Spinal cord (tissue), 10 donors: Measurements from ENCODE around the gene GUCA1A. TPM values are rescaled to one million over a fixed set of nuclear protein-coding genes. Genes with fewer than 3 reads are reported as not detected.
A peak's percentile ranks its signal among the peaks of the same experiment; 100 is the strongest.
"Not testable (repeated sequence)": the region's sequence is repeated elsewhere in the genome, so short reads cannot be mapped to it uniquely, and the experiment has no call there.

Experiments
- DNase-seq, 6 donors: peaks; one replicate each; pipeline versions ENCODE4 v3.0.0 to v3.0.0-alpha.2; 2013 to 2015; ENCODE audit warnings: low spot score in 6 of 6, low read depth in 4 of 6
- H3K27ac ChIP-seq: one replicate; pipeline ENCODE4 v1.5.1; 2013; ENCODE audit warnings: low read depth, low read length, control low read depth
- H3K27me3 ChIP-seq: one replicate; pipeline ENCODE4 v1.6.1; 2013; ENCODE audit warnings: low read length; ENCODE audit not compliant: control insufficient read depth, insufficient read depth
- H3K36me3 ChIP-seq: one replicate; pipeline ENCODE4 v1.6.1; 2013; ENCODE audit warnings: low read length; ENCODE audit not compliant: control insufficient read depth, insufficient read depth
- H3K4me1 ChIP-seq: one replicate; pipeline ENCODE4 v1.6.1; 2013; ENCODE audit warnings: low read length; ENCODE audit not compliant: control insufficient read depth, insufficient read depth
- H3K4me3 ChIP-seq: one replicate; pipeline ENCODE4 v1.5.1; 2013; ENCODE audit warnings: low read depth, low read length, control low read depth
- H3K9me3 ChIP-seq: one replicate; pipeline ENCODE4 v1.6.1; 2013; ENCODE audit warnings: low read length; ENCODE audit not compliant: control insufficient read depth, insufficient read depth
- WGBS: methylation state at CpG from one replicate; pipeline ENCODE4 v1.1.5; 2013; ENCODE audit warnings: missing lambda C conversion rate; ENCODE audit not compliant: insufficient coverage; 5-methylcytosine and 5-hydroxymethylcytosine counted together
- polyA plus RNA-seq, 2 donors: library from polyadenylated mRNA; unstranded; fragments of 120-200 nt; gene quantifications; one replicate each; pipeline ENCODE4 v1.2.1, GENCODE V29; 2013; ENCODE audit not compliant: insufficient read length in 2 of 2
- total RNA-seq, 2 donors: library from RNA; depleted of rRNA in 1 of 2; stranded (reverse); fragments of 120-200 nt in 1 of 2; fragments of >200 nt in 1 of 2; gene quantifications; one replicate each; pipeline versions ENCODE4 v1.2.3 to v1.2.4, GENCODE V29; 2013 to 2014
- donor health status: healthy.

GUCA1A gene
- total and polyA plus RNA-seq, 4 donors, result 1.5 to 5.8 (median 3.1) TPM

- H3K27ac ChIP-seq, result no peak overlapping the region
- H3K4me1 ChIP-seq, result no peaks in the 10 kb centered on the region
- no peaks in the 10 kb centered on the region for H3K27me3 ChIP-seq
- DNase-seq, result peak in 1 of 6 donors; percentile 39
- H3K36me3 ChIP-seq, result peaks cover 4% of the 10 kb centered on the region
- no peaks in the 10 kb centered on the region for H3K9me3 ChIP-seq
- no peak overlapping the region for H3K4me3 ChIP-seq
- WGBS, result 51% methylated on average over 10 of the region's 10 CpGs
Observed at GRCh38 chr6:42185597-42185996, 12.4 kb downstream of the GUCA1A start.

DNA sequence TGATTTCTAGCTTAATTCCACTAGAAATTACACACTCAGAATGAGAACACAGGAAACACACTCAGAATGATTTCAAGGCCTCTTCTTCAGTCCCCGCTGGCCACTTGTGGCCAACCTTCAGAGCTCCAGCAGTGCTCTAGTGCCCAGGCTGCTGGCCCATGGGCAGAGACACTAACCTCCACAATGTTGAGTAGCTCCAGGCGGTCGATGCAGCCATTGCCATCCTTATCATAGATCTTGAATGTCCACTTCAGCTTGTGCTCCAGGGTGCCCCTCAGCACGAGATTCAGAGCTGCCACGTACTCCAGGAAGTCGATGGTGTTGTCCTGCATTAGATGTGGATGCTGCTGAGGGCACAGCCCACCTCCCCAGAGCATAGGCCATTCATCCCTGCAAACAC, 15.2 kb downstream of the GUCA1A start:
- no peak overlapping the region for H3K27ac ChIP-seq
- H3K27me3 ChIP-seq, result no peaks in the 10 kb centered on the region
- no peak overlapping the region for H3K4me3 ChIP-seq
- H3K36me3 ChIP-seq, result peaks cover 4% of the 10 kb centered on the region
- no peaks in the 10 kb centered on the region for H3K9me3 ChIP-seq
- WGBS, result 100% methylated on average over 3 of the region's 6 CpGs
- no peaks in the 10 kb centered on the region for H3K4me1 ChIP-seq
- DNase-seq, result no peak

DNA sequence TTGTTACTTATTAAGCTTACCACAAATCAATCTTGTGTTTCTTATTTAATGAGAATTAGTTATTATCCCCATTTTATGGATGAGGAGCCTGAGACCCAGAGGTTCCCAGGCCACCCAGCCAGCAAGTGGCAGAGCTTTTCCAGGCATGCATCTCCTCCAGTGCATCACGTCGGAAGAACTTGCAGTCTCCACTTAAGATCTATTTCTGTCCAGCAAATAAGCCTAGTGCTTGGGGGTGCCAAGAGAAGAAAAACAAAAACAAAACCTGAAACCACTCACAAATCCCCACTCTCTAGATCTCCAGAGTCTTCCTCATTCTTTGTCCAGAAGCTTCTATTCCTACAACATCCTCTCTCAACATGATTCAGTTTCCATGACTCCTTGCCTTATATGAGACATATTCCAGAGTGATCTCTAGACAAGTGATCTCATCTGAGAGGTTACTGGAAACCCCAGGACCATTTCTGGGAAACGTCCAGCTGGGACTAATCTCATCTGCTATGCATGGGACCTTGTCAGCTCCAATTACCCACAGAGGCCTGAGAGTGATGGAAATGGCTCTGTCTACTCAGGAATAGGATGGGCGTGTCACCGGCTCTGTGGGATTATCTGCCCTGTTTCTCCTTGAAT, 17.5 kb downstream of the GUCA1A start:
- 58% methylated on average over 3 of the region's 5 CpGs for WGBS
- Histone ChIP-seq H3K36me3 (no peaks in the 10 kb centered on the region), H3K27ac (no peak overlapping the region), H3K4me3 (no peak overlapping the region), H3K27me3 (no peaks in the 10 kb centered on the region), H3K9me3 (no peaks in the 10 kb centered on the region), H3K4me1 (no peaks in the 10 kb centered on the region)
- no peak for DNase-seq

- no CpG with 5 or more reads among the region's 5 CpGs for WGBS
- H3K4me1 ChIP-seq, H3K4me3 ChIP-seq, H3K27ac ChIP-seq, DNase-seq, H3K27me3 ChIP-seq, H3K9me3 ChIP-seq, H3K36me3 ChIP-seq: not testable (repeated sequence)
Observed at GRCh38 chr6:42192385-42192784, 19.2 kb downstream of the GUCA1A start.

DNA sequence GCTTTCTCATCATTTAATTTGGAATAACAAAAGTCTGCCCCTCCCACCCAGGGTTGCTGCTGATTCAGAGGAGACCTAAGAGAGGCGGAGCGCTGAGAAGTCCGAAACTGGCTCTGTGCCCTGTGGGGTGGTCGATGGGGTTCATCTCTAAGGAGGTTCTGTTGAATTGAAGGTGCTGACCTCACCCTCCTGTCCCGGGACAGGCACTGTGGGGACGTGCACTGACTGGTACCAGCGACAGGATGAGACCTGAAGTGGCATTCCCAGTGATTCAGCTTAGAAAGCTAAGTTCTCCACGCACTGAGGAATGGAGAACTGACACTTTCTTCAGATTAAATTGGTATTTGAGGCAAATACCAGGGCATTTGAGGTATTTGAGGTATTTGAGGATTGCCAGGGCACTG, 20.3 kb downstream of the GUCA1A start:
- H3K4me3 ChIP-seq, result no peak overlapping the region
- H3K27ac ChIP-seq, result no peak overlapping the region
- H3K36me3 ChIP-seq, result no peaks in the 10 kb centered on the region
- no peaks in the 10 kb centered on the region for H3K9me3 ChIP-seq
- 53% methylated on average over 8 of the region's 8 CpGs for WGBS
- no peaks in the 10 kb centered on the region for H3K27me3 ChIP-seq
- no peaks in the 10 kb centered on the region for H3K4me1 ChIP-seq
- DNase-seq, result no peak

DNA sequence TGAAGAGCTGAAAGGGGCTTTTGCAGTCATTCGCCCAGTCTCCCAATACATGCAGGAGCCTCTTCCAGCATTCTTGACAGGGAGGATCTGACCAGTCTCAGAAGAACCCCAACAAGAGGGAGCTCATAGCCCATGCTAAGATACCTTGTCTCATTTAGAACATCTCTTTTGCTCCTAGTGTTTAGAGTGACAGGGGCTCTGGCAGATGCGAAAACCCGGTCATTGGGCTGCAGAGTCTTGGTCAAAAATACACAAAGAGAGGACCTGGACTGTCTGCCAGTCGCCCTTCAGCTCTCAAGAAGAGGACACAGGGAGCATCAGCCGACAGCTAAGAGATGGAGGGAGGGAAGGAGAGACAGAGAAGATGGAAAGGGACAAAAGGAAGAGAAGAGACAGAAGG, 20.9 kb downstream of the GUCA1A start:
- no peak for DNase-seq
- WGBS, result 98% methylated on average over 4 of the region's 5 CpGs
- Histone ChIP-seq H3K27ac (no peak overlapping the region), H3K4me1 (no peaks in the 10 kb centered on the region), H3K4me3 (no peak overlapping the region), H3K9me3 (no peaks in the 10 kb centered on the region), H3K36me3 (no peaks in the 10 kb centered on the region), H3K27me3 (no peaks in the 10 kb centered on the region)

GRCh38 chr6:42195415-42195814, 22.3 kb downstream of the GUCA1A start:
- DNase-seq, result no peak
- Histone ChIP-seq H3K27me3 (no peaks in the 10 kb centered on the region), H3K27ac (no peak overlapping the region), H3K36me3 (no peaks in the 10 kb centered on the region), H3K4me1 (no peaks in the 10 kb centered on the region), H3K4me3 (no peak overlapping the region), H3K9me3 (no peaks in the 10 kb centered on the region)
- 100% methylated on average over 1 of the region's 4 CpGs for WGBS

GRCh38 chr6:42197555-42198362, 24.6 kb downstream of the GUCA1A start:
- WGBS, result 88% methylated on average over 13 of the region's 13 CpGs
- no peak for DNase-seq
- H3K27me3 ChIP-seq, result no peaks in the 10 kb centered on the region
- no peak overlapping the region for H3K4me3 ChIP-seq
- H3K36me3 ChIP-seq, result peaks cover 4% of the 10 kb centered on the region
- H3K9me3 ChIP-seq, result no peaks in the 10 kb centered on the region
- H3K4me1 ChIP-seq, result no peaks in the 10 kb centered on the region
- no peak overlapping the region for H3K27ac ChIP-seq

GRCh38 chr6:42199106-42199981, 26.2 kb downstream of the GUCA1A start:
- Histone ChIP-seq H3K9me3 (no peaks in the 10 kb centered on the region), H3K27ac (no peak overlapping the region), H3K4me3 (no peak overlapping the region), H3K4me1 (no peaks in the 10 kb centered on the region), H3K27me3 (no peaks in the 10 kb centered on the region), H3K36me3 (peaks cover 9% of the 10 kb centered on the region)
- no peak for DNase-seq
- 83% methylated on average over 1 of the region's 5 CpGs for WGBS
